Neural cell (in vitro differentiated cells): ENCODE data around the gene SLC9C1. TPM values are rescaled to one million over a fixed set of nuclear protein-coding genes. Genes with fewer than 3 reads are reported as not detected.

Experiments used
- H2AFZ ChIP-seq: fragments of 200-600, 300-800 bp; sonication (generic), shearing (Covaris generic); 2 replicates; pipeline ENCODE4 v1.6.0; 2014; ENCODE audit warnings: low read depth, mild to moderate bottlenecking, antibody characterized with exemption, low read length, moderate library complexity
- H3F3A ChIP-seq: fragments of 200-600 bp; shearing (Covaris generic); 2 replicates; pipeline ENCODE4 v1.6.1; 2016; ENCODE audit warnings: mild to moderate bottlenecking, moderate library complexity, mixed read lengths, antibody characterized with exemption, low read length; ENCODE audit not compliant: insufficient read depth, poor library complexity, severe bottlenecking
- H3K27ac ChIP-seq: fragments of 200-600, 300-800 bp; sonication (generic), shearing (Covaris generic); 2 replicates; pipeline ENCODE4 v1.5.1; 2014; ENCODE audit warnings: mild to moderate bottlenecking, low read length, moderate library complexity
- H3K27me3 ChIP-seq: fragments of 300-800, 200-600 bp; sonication (generic), shearing (Covaris generic); 2 replicates; pipeline ENCODE4 v1.6.0; 2014; ENCODE audit warnings: mild to moderate bottlenecking, low read depth, low read length, moderate library complexity; ENCODE audit not compliant: insufficient read depth
- H3K36me3 ChIP-seq: fragments of 300-800, 200-600 bp; sonication (generic), shearing (Covaris generic); 2 replicates; pipeline ENCODE4 v1.5.1; 2014; ENCODE audit warnings: mild to moderate bottlenecking, antibody characterized with exemption, low read length, moderate library complexity; ENCODE audit not compliant: insufficient read depth
- H3K4me2 ChIP-seq: fragments of 300-800, 200-600 bp; sonication (generic), shearing (Covaris generic); 2 replicates; pipeline ENCODE4 v1.6.0; 2014; ENCODE audit warnings: mild to moderate bottlenecking, low read length
- H3K4me3 ChIP-seq: fragments of 300-800, 200-600 bp; sonication (generic), shearing (Covaris generic); 2 replicates; pipeline ENCODE4 v1.5.1; 2014; ENCODE audit warnings: mild to moderate bottlenecking, low read length, moderate library complexity
- H3K79me2 ChIP-seq: fragments of 200-600 bp; shearing (Covaris generic); replicated peaks from 2 replicates; pipeline ENCODE4 v1.6.0; 2014; ENCODE audit warnings: mild to moderate bottlenecking, low read length, moderate library complexity; ENCODE audit not compliant: insufficient read depth
- H3K9ac ChIP-seq: fragments of 300-800, 200-600 bp; sonication (generic), shearing (Covaris generic); 2 replicates; pipeline ENCODE4 v1.6.1; 2016; ENCODE audit warnings: mild to moderate bottlenecking, low read length, mixed read lengths
- H3K9me2 ChIP-seq: fragments of 200-600 bp; shearing (Covaris generic); 2 replicates; pipeline ENCODE4 v1.6.1; 2016; ENCODE audit warnings: mild to moderate bottlenecking, low read length, mixed read lengths; ENCODE audit not compliant: insufficient read depth
- H3K9me3 ChIP-seq: fragments of 200-600, 300-800 bp; sonication (generic), shearing (Covaris generic); 2 replicates; pipeline ENCODE4 v1.6.1; 2016; ENCODE audit warnings: mild to moderate bottlenecking, mixed run types, low read length, moderate library complexity, mixed read lengths
- H4K20me1 ChIP-seq: fragments of 200-600 bp; shearing (Covaris generic); 2 replicates; pipeline ENCODE4 v1.6.1; 2016; ENCODE audit warnings: mild to moderate bottlenecking, mixed run types; ENCODE audit not compliant: insufficient read depth
- CTCF ChIP-seq: fragments of 450-650 bp; IDR thresholded peaks from 2 replicates; pipeline ENCODE4 v1.5.1; 2014; ENCODE audit warnings: antibody characterized with exemption, mild to moderate bottlenecking, moderate library complexity; ENCODE audit not compliant: poor library complexity, severe bottlenecking
- EP300 ChIP-seq: fragments of 450-650 bp; conservative IDR thresholded peaks from 2 replicates; pipeline ENCODE4 v1.6.1; 2014; ENCODE audit warnings: antibody characterized with exemption, mild to moderate bottlenecking, moderate library complexity; ENCODE audit not compliant: poor library complexity, severe bottlenecking
- EZH2 ChIP-seq: fragments of 200-600, 300-800 bp; shearing (Covaris generic), sonication (generic); IDR thresholded peaks from 2 replicates; pipeline ENCODE4 v1.6.1; 2014; ENCODE audit warnings: antibody characterized with exemption, low read length, borderline replicate concordance, mild to moderate bottlenecking; ENCODE audit not compliant: insufficient read depth, poor library complexity, severe bottlenecking
- MXI1 ChIP-seq: fragments of 450-650 bp; conservative IDR thresholded peaks from 2 replicates; pipeline ENCODE4 v1.6.1; 2014; ENCODE audit warnings: antibody characterized with exemption, mild to moderate bottlenecking; ENCODE audit not compliant: poor library complexity, severe bottlenecking
- POLR2AphosphoS5 ChIP-seq: IDR thresholded peaks from 2 replicates; pipeline ENCODE4 v1.6.1; 2012
- RAD21 ChIP-seq: fragments of 450-650 bp; conservative IDR thresholded peaks from 2 replicates; pipeline ENCODE4 v1.6.1; 2014; ENCODE audit warnings: antibody characterized with exemption, mild to moderate bottlenecking, moderate library complexity
- REST ChIP-seq: IDR thresholded peaks from 2 replicates; pipeline ENCODE4 v1.6.1; 2012; ENCODE audit warnings: borderline replicate concordance
- SMC3 ChIP-seq: fragments of 450-650 bp; conservative IDR thresholded peaks from 2 replicates; pipeline ENCODE4 v1.6.1; 2014; ENCODE audit warnings: antibody characterized with exemption, mild to moderate bottlenecking, moderate library complexity; ENCODE audit not compliant: poor library complexity
- TAF1 ChIP-seq: IDR thresholded peaks from 2 replicates; pipeline ENCODE4 v1.6.1; 2012; ENCODE audit warnings: low read depth
- polyA plus RNA-seq: library from polyadenylated mRNA; depleted of rRNA; stranded (reverse); fragments of >200 nt; gene quantifications from 2 replicates; pipeline ENCODE4 v1.2.3, GENCODE V29; 2014

The SLC9C1 gene
- polyA plus RNA-seq, 1 donor from 2014 or later: not detected

- Histone ChIP-seq H4K20me1 (no peaks in the 10 kb centered on the region), H3K36me3 (no peaks in the 10 kb centered on the region), H3K9ac (no peak overlapping the region), H2AFZ (no peak overlapping the region), H3K9me2 (no peaks in the 10 kb centered on the region), H3K79me2 (no peaks in the 10 kb centered on the region), H3F3A (no peaks in the 10 kb centered on the region), H3K4me3 (no peak overlapping the region), H3K9me3 (no peaks in the 10 kb centered on the region), H3K4me2 (no peak overlapping the region), H3K27ac (no peak overlapping the region), H3K27me3 (no peaks in the 10 kb centered on the region)
- TF ChIP-seq MXI1 (no peak), TAF1 (no peak), REST (no peak), CTCF (no peak), POLR2AphosphoS5 (no peak), RAD21 (no peak), SMC3 (no peak), EZH2 (no peak), EP300 (no peak)
These were observed 150.8 kb downstream of the SLC9C1 start for GRCh38 chr3:112143251-112143650.

- Histone ChIP-seq H3K4me3 (no peak overlapping the region), H3F3A (no peaks in the 10 kb centered on the region), H3K9ac (no peak overlapping the region), H3K9me2 (no peaks in the 10 kb centered on the region), H3K9me3 (no peaks in the 10 kb centered on the region), H3K36me3 (no peaks in the 10 kb centered on the region), H3K79me2 (no peaks in the 10 kb centered on the region), H3K4me2 (no peak overlapping the region), H3K27me3 (no peaks in the 10 kb centered on the region), H3K27ac (no peak overlapping the region), H4K20me1 (no peaks in the 10 kb centered on the region), H2AFZ (no peak overlapping the region)
- TF ChIP-seq MXI1 (no peak), TAF1 (no peak), POLR2AphosphoS5 (no peak), EP300 (no peak), SMC3 (no peak), EZH2 (no peak)
These were observed 152.7 kb downstream of the SLC9C1 start for GRCh38 chr3:112141293-112141692.

GRCh38 chr3:112140584-112140983 is 153.4 kb downstream of the SLC9C1 start:
- Histone ChIP-seq H3K79me2 (no peaks in the 10 kb centered on the region), H4K20me1 (no peaks in the 10 kb centered on the region), H3K4me3 (no peak overlapping the region), H3K27me3 (no peaks in the 10 kb centered on the region), H3F3A (no peaks in the 10 kb centered on the region), H3K9me2 (no peaks in the 10 kb centered on the region), H3K9me3 (no peaks in the 10 kb centered on the region), H3K27ac (no peak overlapping the region), H3K36me3 (no peaks in the 10 kb centered on the region), H3K4me2 (no peak overlapping the region), H3K9ac (no peak overlapping the region), H2AFZ (no peak overlapping the region)
- no peak for TF ChIP-seq POLR2AphosphoS5
- TF ChIP-seq RAD21: no peak
- no peak for TF ChIP-seq REST
- no peak for TF ChIP-seq EP300
- no peak for TF ChIP-seq SMC3
- TF ChIP-seq EZH2: no peak
- TF ChIP-seq MXI1: no peak
- TF ChIP-seq CTCF: no peak
- no peak for TF ChIP-seq TAF1
